Measurements from ENCODE around the gene PKN1. TPM values are rescaled to one million over a fixed set of nuclear protein-coding genes. Genes with fewer than 3 reads are reported as not detected.

The PKN1 gene
- total and polyA plus RNA-seq, 2 of the 13 experiments (the other 11 are each of a cell fraction or from before 2014, with no cell fraction given), result 45.7 to 54.5 TPM

DNA sequence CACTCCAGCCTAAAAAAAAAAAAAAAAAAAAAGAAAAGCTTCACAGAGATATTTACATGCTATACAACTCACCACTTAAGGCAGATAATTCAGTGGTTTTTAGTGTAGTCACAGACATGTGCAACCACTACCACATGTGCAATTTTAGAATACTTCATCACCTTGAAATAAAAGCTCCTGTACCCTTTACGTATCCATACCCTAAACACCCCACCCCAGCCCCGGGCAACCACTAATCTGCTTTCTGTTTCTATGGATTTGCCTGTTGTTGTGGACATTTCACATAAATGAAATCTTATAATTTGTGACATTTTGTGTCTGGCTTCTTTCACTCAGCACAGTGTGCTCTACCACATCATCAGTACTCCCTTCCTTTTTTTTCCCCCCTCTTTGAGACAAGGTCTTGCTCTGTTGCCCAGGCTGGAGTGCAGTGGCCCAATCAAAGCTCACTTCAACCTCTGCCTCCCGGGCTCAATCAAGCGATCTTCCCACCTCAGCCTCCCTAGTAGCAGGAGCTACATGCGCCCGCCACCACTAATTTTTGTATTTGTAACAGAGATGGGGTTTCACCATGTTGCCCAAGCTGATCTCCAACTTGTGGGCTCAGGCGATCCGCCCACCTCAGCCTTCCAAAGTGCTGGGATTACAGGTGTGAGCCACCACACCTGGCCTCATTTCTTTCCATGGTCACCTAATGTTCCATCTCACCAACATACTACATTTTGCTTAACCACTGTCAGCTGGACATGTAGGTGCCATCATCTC lies 18.0 kb upstream of the PKN1 start:
- in situ Hi-C loops (cut with HindIII; ENCODE audit: extremely low pct_ligation_motif_present, low pct_unique_long_range_greater_than_20kb), result loop anchor here (25.0 kb wide), 1 partner anchor 528 kb away; the partner anchor contains the start of gene NANOS3
- H3K36me3 ChIP-seq (replicated peaks in 1 of 2; ENCODE audit: control insufficient read depth in 1 of 2, insufficient read depth in 2 of 2, low read length in 2 of 2), result peaks cover 27 to 45% of the 10 kb centered on the region in 2 experiments; a peak in 4 of 5 replicates
- CTCF ChIA-PET (ENCODE audit: low intra/inter-chr PET ratio, low total read pairs), result no interaction called here
- no peak for TF ChIP-seq SNAPC4 (CRISPR knock-in tag; IDR thresholded peaks at IDR 0.05)
- TF ChIP-seq ZNF20 (CRISPR knock-in tag; IDR thresholded peaks at IDR 0.05), result no peak
- no peak for TF ChIP-seq ZNF431 (CRISPR knock-in tag; IDR thresholded peaks at IDR 0.05; ENCODE audit: borderline replicate concordance, low read depth)
- TF ChIP-seq SRSF4 (IDR thresholded peaks at IDR 0.05; ENCODE audit: low read depth, low read length, poor library complexity, severe bottlenecking), result no peak
- no peak for TF ChIP-seq ZBTB42 (CRISPR knock-in tag; IDR thresholded peaks at IDR 0.05)
- TF ChIP-seq, protein P1, sequence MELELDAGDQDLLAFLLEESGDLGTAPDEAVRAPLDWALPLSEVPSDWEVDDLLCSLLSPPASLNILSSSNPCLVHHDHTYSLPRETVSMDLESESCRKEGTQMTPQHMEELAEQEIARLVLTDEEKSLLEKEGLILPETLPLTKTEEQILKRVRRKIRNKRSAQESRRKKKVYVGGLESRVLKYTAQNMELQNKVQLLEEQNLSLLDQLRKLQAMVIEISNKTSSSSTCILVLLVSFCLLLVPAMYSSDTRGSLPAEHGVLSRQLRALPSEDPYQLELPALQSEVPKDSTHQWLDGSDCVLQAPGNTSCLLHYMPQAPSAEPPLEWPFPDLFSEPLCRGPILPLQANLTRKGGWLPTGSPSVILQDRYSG (CRISPR knock-in tag; IDR thresholded peaks at IDR 0.05), result no peak
- no peak for TF ChIP-seq DNMT1 (CRISPR knock-in tag; IDR thresholded peaks at IDR 0.05)
- TF ChIP-seq REPIN1 (CRISPR knock-in tag; IDR thresholded peaks at IDR 0.05; ENCODE audit: borderline replicate concordance, low read depth), result no peak
- no peak for TF ChIP-seq ZNF879 (CRISPR knock-in tag; IDR thresholded peaks at IDR 0.05)
- no peak for TF ChIP-seq PRDM4 (CRISPR knock-in tag; IDR thresholded peaks at IDR 0.05; ENCODE audit: borderline replicate concordance)
- TF ChIP-seq MXI1 (IDR thresholded peaks at IDR 0.05; ENCODE audit: borderline replicate concordance, low read depth, low read length), result no peak
- TF ChIP-seq, protein P2, sequence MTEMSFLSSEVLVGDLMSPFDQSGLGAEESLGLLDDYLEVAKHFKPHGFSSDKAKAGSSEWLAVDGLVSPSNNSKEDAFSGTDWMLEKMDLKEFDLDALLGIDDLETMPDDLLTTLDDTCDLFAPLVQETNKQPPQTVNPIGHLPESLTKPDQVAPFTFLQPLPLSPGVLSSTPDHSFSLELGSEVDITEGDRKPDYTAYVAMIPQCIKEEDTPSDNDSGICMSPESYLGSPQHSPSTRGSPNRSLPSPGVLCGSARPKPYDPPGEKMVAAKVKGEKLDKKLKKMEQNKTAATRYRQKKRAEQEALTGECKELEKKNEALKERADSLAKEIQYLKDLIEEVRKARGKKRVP (CRISPR knock-in tag; IDR thresholded peaks at IDR 0.05), result no peak
- no peak for TF ChIP-seq CENPBD1 (CRISPR knock-in tag; IDR thresholded peaks at IDR 0.05; ENCODE audit: borderline replicate concordance, low read depth)

More for the DNA sequence above, 18.0 kb upstream of the PKN1 start:
- H3K79me2 ChIP-seq (ENCODE audit: insufficient read depth, low read length), result peaks cover 57% of the 10 kb centered on the region
- no peaks in the 10 kb centered on the region for H3K9me3 ChIP-seq (ENCODE audit: low read length)
- peaks cover 34% of the 10 kb centered on the region for H3K4me1 ChIP-seq (ENCODE audit: insufficient read depth, low read length)
- FAIRE-seq (no peak), ATAC-seq (no peak), DNase-seq (ENCODE audit: low spot score) (no peak)
- WGBS (ENCODE audit: low lambda C conversion rate), result 98% methylated on average over 8 of the region's 8 CpGs
- intact Hi-C loops (cut with micrococcal nuclease; ENCODE audit: unreplicated experiment), result no loop called here
- H4K20me1 ChIP-seq (ENCODE audit: insufficient read depth, low read length), result peaks cover 31% of the 10 kb centered on the region
- H3K4me2 ChIP-seq (ENCODE audit: low read depth, low read length), result no peak overlapping the region
- no peak overlapping the region for H3K4me3 ChIP-seq (replicated peaks in 1 of 3; ENCODE audit: insufficient read depth in 1 of 3, low read depth in 2 of 3, low read length in 3 of 3)
- no peak overlapping the region for H2AFZ ChIP-seq (ENCODE audit: low read length)
- no peak overlapping the region for H3K9ac ChIP-seq (ENCODE audit: insufficient read depth, low read depth, low read length)
- H3K27ac ChIP-seq (ENCODE audit: extremely low read length, insufficient read depth, low read length), result no peak overlapping the region
- BruUV-seq (replicated peaks), result no TSS peak
- H3K27me3 ChIP-seq (ENCODE audit: control insufficient read depth in 1 of 2, insufficient read depth in 2 of 2, low read length in 2 of 2), result no peaks in the 10 kb centered on the region
- POLR2A ChIA-PET, result interaction anchor here (2.3 kb wide), 1 partner anchor 9 kb away, joined by 6 read pairs; no protein-coding TSS in a partner anchor

All from HepG2 (cell line).